Measurements from ENCODE around the gene OLIG1. TPM values are rescaled to one million over a fixed set of nuclear protein-coding genes. Genes with fewer than 3 reads are reported as not detected.

Gene OLIG1
- total and polyA plus RNA-seq, 2 of the 13 experiments (the other 11 are each of a cell fraction or from before 2014, with no cell fraction given) = not detected

DNA sequence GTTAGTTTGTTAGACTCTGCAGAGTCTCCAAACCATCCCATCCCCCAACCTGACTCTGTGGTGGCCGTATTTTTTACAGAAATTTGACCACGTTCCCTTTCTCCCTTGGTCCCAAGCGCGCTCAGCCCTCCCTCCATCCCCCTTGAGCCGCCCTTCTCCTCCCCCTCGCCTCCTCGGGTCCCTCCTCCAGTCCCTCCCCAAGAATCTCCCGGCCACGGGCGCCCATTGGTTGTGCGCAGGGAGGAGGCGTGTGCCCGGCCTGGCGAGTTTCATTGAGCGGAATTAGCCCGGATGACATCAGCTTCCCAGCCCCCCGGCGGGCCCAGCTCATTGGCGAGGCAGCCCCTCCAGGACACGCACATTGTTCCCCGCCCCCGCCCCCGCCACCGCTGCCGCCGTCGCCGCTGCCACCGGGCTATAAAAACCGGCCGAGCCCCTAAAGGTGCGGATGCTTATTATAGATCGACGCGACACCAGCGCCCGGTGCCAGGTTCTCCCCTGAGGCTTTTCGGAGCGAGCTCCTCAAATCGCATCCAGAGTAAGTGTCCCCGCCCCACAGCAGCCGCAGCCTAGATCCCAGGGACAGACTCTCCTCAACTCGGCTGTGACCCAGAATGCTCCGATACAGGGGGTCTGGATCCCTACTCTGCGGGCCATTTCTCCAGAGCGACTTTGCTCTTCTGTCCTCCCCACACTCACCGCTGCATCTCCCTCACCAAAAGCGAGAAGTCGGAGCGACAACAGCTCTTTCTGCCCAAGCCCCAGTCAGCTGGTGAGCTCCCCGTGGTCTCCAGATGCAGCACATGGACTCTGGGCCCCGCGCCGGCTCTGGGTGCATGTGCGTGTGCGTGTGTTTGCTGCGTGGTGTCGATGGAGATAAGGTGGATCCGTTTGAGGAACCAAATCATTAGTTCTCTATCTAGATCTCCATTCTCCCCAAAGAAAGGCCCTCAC, 44.2 kb upstream of the OLIG1 start, which contains the start of gene OLIG2:
TSS of gene OLIG2 (plus strand) at position 447 of the 954 bp plus-strand sequence. CDS start 928 bp downstream, outside the sequence.
- Histone ChIP-seq H2AFZ (ENCODE audit: low read length) (no peak within 1 kb of the TSS), H3K27ac (ENCODE audit: extremely low read length, insufficient read depth, low read length) (no peak within 1 kb of the TSS), H3K79me2 (ENCODE audit: insufficient read depth, low read length) (no peaks in the 10 kb centered on the region), H3K9ac (ENCODE audit: insufficient read depth, low read depth, low read length) (no peak within 1 kb of the TSS), H3K36me3 (replicated peaks in 1 of 2; ENCODE audit: control insufficient read depth in 1 of 2, insufficient read depth in 2 of 2, low read length in 2 of 2) (no peaks in the 10 kb centered on the region), H3K4me3 (replicated peaks in 1 of 3; ENCODE audit: insufficient read depth in 1 of 3, low read depth in 2 of 3, low read length in 3 of 3) (no peak within 1 kb of the TSS), H3K4me2 (ENCODE audit: low read depth, low read length) (no peak within 1 kb of the TSS), H3K9me3 (ENCODE audit: low read length) (no peaks in the 10 kb centered on the region), H3K27me3 (ENCODE audit: control insufficient read depth in 1 of 2, insufficient read depth in 2 of 2, low read length in 2 of 2) (peaks cover 21 to 94% of the 10 kb centered on the region in 2 experiments), H3K4me1 (ENCODE audit: insufficient read depth, low read length) (no peaks in the 10 kb centered on the region), H4K20me1 (ENCODE audit: insufficient read depth, low read length) (no peaks in the 10 kb centered on the region)
- ATAC-seq = no peak
- POLR2A ChIA-PET = no interaction called here
- 21% methylated on average over 38 of the region's 59 CpGs for WGBS (ENCODE audit: low lambda C conversion rate)
- CTCF ChIA-PET (ENCODE audit: low intra/inter-chr PET ratio, low total read pairs) = no interaction called here
- in situ Hi-C loops (cut with HindIII; ENCODE audit: extremely low pct_ligation_motif_present, low pct_unique_long_range_greater_than_20kb) (no loop called here), intact Hi-C loops (cut with micrococcal nuclease; ENCODE audit: unreplicated experiment) (no loop called here)
- no TSS peak for BruUV-seq (replicated peaks)
- no peak for FAIRE-seq
- DNase-seq (ENCODE audit: low spot score) = no peak
- TF ChIP-seq FOSL2 (CRISPR knock-in tag; IDR thresholded peaks at IDR 0.05) (no peak), BCL6 (CRISPR knock-in tag; IDR thresholded peaks at IDR 0.05) (no peak), ZFAT (CRISPR knock-in tag; conservative IDR thresholded peaks at IDR 0.05) (no peak), HIVEP1 (CRISPR knock-in tag; IDR thresholded peaks at IDR 0.05) (no peak), ZSCAN29 (CRISPR knock-in tag; conservative IDR thresholded peaks at IDR 0.05) (no peak), MAFF (IDR thresholded peaks at IDR 0.05; ENCODE audit: low read depth, low read length) (no peak), KAT8 (CRISPR knock-in tag; IDR thresholded peaks at IDR 0.05) (no peak), NFYC (CRISPR knock-in tag; IDR thresholded peaks at IDR 0.05) (no peak)
- TF ChIP-seq, protein P1, sequence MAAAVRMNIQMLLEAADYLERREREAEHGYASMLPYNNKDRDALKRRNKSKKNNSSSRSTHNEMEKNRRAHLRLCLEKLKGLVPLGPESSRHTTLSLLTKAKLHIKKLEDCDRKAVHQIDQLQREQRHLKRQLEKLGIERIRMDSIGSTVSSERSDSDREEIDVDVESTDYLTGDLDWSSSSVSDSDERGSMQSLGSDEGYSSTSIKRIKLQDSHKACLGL (CRISPR knock-in tag; IDR thresholded peaks at IDR 0.05) = no peak
- TF ChIP-seq, protein P2, sequence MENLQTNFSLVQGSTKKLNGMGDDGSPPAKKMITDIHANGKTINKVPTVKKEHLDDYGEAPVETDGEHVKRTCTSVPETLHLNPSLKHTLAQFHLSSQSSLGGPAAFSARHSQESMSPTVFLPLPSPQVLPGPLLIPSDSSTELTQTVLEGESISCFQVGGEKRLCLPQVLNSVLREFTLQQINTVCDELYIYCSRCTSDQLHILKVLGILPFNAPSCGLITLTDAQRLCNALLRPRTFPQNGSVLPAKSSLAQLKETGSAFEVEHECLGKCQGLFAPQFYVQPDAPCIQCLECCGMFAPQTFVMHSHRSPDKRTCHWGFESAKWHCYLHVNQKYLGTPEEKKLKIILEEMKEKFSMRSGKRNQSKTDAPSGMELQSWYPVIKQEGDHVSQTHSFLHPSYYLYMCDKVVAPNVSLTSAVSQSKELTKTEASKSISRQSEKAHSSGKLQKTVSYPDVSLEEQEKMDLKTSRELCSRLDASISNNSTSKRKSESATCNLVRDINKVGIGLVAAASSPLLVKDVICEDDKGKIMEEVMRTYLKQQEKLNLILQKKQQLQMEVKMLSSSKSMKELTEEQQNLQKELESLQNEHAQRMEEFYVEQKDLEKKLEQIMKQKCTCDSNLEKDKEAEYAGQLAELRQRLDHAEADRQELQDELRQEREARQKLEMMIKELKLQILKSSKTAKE (CRISPR knock-in tag; IDR thresholded peaks at IDR 0.05; ENCODE audit: borderline replicate concordance) = no peak
- TF ChIP-seq, protein P3, sequence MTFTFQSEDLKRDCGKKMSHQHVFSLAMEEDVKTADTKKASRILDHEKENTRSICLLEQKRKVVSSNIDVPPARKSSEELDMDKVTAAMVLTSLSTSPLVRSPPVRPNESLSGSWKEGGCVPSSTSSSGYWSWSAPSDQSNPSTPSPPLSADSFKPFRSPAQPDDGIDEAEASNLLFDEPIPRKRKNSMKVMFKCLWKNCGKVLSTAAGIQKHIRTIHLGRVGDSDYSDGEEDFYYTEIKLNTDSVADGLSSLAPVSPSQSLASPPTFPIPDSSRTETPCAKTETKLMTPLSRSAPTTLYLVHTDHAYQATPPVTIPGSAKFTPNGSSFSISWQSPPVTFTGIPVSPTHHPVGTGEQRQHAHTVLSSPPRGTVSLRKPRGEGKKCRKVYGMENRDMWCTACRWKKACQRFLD (CRISPR knock-in tag; IDR thresholded peaks at IDR 0.05; ENCODE audit: borderline replicate concordance) = no peak
- TF ChIP-seq, protein P4, sequence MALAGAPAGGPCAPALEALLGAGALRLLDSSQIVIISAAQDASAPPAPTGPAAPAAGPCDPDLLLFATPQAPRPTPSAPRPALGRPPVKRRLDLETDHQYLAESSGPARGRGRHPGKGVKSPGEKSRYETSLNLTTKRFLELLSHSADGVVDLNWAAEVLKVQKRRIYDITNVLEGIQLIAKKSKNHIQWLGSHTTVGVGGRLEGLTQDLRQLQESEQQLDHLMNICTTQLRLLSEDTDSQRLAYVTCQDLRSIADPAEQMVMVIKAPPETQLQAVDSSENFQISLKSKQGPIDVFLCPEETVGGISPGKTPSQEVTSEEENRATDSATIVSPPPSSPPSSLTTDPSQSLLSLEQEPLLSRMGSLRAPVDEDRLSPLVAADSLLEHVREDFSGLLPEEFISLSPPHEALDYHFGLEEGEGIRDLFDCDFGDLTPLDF (CRISPR knock-in tag; IDR thresholded peaks at IDR 0.05) = no peak
- TF ChIP-seq, protein P5, sequence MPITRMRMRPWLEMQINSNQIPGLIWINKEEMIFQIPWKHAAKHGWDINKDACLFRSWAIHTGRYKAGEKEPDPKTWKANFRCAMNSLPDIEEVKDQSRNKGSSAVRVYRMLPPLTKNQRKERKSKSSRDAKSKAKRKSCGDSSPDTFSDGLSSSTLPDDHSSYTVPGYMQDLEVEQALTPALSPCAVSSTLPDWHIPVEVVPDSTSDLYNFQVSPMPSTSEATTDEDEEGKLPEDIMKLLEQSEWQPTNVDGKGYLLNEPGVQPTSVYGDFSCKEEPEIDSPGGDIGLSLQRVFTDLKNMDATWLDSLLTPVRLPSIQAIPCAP (CRISPR knock-in tag; IDR thresholded peaks at IDR 0.05; ENCODE audit: low read depth) = no peak

All from HepG2 (cell line).